Measurements from ENCODE around the gene SMG5.

The SMG5 gene

GRCh38 chr1:156262461-156263287 is 20.0 kb downstream of the SMG5 start:
- Histone ChIP-seq H3K9me3 (ENCODE audit: control insufficient read depth, insufficient read depth, low read depth, low read length) (no peaks in the 10 kb centered on the region), H3K36me3 (ENCODE audit: control insufficient read depth in 2 of 2, insufficient read depth in 1 of 2, low read length in 2 of 2) (peaks cover 64 to 97% of the 10 kb centered on the region in 2 experiments), H3K4me1 (ENCODE audit: control insufficient read depth, insufficient read depth, low read length) (no peaks in the 10 kb centered on the region), H3K27ac (ENCODE audit: extremely low read depth, low read depth, low read length) (no peak overlapping the region), H3K4me3 (ENCODE audit: low read depth, low read length) (no peak overlapping the region)
- ChIA-PET POLR2A (interaction anchor here (0.7 to 1.3 kb wide), 2 partner anchors 11 kb away, joined by 3 read pairs; no protein-coding TSS in a partner anchor), CTCF (interaction anchor here (0.8 kb wide), 1 partner anchor 17 kb away, joined by 3 read pairs; no protein-coding TSS in a partner anchor)
- TF ChIP-seq, protein P1, sequence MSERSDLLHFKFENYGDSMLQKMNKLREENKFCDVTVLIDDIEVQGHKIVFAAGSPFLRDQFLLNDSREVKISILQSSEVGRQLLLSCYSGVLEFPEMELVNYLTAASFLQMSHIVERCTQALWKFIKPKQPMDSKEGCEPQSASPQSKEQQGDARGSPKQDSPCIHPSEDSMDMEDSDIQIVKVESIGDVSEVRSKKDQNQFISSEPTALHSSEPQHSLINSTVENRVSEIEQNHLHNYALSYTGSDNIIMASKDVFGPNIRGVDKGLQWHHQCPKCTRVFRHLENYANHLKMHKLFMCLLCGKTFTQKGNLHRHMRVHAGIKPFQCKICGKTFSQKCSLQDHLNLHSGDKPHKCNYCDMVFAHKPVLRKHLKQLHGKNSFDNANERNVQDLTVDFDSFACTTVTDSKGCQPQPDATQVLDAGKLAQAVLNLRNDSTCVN (tag by site-specific recombination; optimal IDR thresholded peaks at IDR 0.05): no peak
- TF ChIP-seq KLF1 (tag by site-specific recombination; IDR thresholded peaks at IDR 0.05): 0 out of 2 replicates have a peak, but pooled peaks have one; percentile 23

DNA sequence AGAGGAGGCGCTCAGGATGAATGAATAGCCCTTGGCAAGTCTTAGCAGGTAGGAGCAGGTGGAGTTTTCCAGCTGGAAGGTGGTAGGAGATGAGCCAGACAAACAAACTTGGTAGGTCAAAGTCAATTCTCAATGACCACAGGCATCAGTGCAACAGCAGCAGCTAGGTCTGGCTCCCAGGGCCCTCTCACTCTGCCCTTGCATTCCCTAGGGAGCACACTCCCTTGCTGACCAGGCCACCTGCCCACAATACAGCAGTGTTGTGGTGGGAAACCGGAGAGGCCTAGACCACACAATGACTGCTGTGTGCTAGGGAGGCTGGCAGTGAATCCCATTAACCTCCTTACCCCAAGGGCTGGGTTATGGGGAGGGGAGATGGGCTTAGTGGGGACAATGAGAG is 21.7 kb downstream of the SMG5 start:
- TF ChIP-seq ZNF585B (tag by site-specific recombination; IDR thresholded peaks at IDR 0.05) (no peak), GLIS1 (tag by site-specific recombination; IDR thresholded peaks at IDR 0.05) (no peak), ZNF214 (tag by site-specific recombination; IDR thresholded peaks at IDR 0.05; ENCODE audit: borderline replicate concordance) (no peak), GLI2 (tag by site-specific recombination; IDR thresholded peaks at IDR 0.05; ENCODE audit: borderline replicate concordance, low read depth) (no peak), ZNF555 (tag by site-specific recombination; conservative IDR thresholded peaks at IDR 0.05) (no peak), ZNF830 (tag by site-specific recombination; IDR thresholded peaks at IDR 0.05; ENCODE audit: low read depth) (no peak), ZNF600 (tag by site-specific recombination; IDR thresholded peaks at IDR 0.05) (no peak), KLF16 (tag by site-specific recombination; IDR thresholded peaks at IDR 0.05) (no peak), ZSCAN4 (tag by site-specific recombination; IDR thresholded peaks at IDR 0.05) (no peak), ZNF529 (tag by site-specific recombination; IDR thresholded peaks at IDR 0.05; ENCODE audit: insufficient replicate concordance) (no peak), ZNF571 (tag by site-specific recombination; IDR thresholded peaks at IDR 0.05) (no peak), TCF7L2 (IDR thresholded peaks at IDR 0.05; ENCODE audit: borderline replicate concordance, low read depth, low read length) (no peak), ZNF121 (tag by site-specific recombination; IDR thresholded peaks at IDR 0.05) (no peak), ZBTB8A (tag by site-specific recombination; IDR thresholded peaks at IDR 0.05) (no peak), ZBTB17 (tag by site-specific recombination; IDR thresholded peaks at IDR 0.05) (no peak), ZBTB20 (tag by site-specific recombination; IDR thresholded peaks at IDR 0.05) (no peak), ZNF341 (tag by site-specific recombination; IDR thresholded peaks at IDR 0.05; ENCODE audit: low read depth) (no peak), ZNF747 (tag by site-specific recombination; IDR thresholded peaks at IDR 0.05) (no peak), ZNF2 (tag by site-specific recombination; IDR thresholded peaks at IDR 0.05) (no peak)
- TF ChIP-seq, protein P2, sequence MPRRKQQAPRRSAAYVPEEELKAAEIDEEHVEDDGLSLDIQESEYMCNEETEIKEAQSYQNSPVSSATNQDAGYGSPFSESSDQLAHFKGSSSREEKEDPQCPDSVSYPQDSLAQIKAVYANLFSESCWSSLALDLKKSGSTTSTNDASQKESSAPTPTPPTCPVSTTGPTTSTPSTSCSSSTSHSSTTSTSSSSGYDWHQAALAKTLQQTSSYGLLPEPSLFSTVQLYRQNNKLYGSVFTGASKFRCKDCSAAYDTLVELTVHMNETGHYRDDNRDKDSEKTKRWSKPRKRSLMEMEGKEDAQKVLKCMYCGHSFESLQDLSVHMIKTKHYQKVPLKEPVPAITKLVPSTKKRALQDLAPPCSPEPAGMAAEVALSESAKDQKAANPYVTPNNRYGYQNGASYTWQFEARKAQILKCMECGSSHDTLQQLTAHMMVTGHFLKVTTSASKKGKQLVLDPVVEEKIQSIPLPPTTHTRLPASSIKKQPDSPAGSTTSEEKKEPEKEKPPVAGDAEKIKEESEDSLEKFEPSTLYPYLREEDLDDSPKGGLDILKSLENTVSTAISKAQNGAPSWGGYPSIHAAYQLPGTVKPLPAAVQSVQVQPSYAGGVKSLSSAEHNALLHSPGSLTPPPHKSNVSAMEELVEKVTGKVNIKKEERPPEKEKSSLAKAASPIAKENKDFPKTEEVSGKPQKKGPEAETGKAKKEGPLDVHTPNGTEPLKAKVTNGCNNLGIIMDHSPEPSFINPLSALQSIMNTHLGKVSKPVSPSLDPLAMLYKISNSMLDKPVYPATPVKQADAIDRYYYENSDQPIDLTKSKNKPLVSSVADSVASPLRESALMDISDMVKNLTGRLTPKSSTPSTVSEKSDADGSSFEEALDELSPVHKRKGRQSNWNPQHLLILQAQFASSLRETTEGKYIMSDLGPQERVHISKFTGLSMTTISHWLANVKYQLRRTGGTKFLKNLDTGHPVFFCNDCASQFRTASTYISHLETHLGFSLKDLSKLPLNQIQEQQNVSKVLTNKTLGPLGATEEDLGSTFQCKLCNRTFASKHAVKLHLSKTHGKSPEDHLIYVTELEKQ (tag by site-specific recombination; IDR thresholded peaks at IDR 0.05; ENCODE audit: borderline replicate concordance): no peak
- Histone ChIP-seq H3K36me3 (ENCODE audit: control insufficient read depth in 2 of 2, insufficient read depth in 1 of 2, low read length in 2 of 2) (peaks cover 55 to 96% of the 10 kb centered on the region in 2 experiments), H3K4me3 (ENCODE audit: low read depth, low read length) (no peak overlapping the region), H3K9me3 (ENCODE audit: control insufficient read depth, insufficient read depth, low read depth, low read length) (no peaks in the 10 kb centered on the region), H3K27ac (ENCODE audit: extremely low read depth, low read depth, low read length) (no peak overlapping the region), H3K4me1 (ENCODE audit: control insufficient read depth, insufficient read depth, low read length) (no peaks in the 10 kb centered on the region)
- POLR2A ChIA-PET: no interaction called here
- CTCF ChIA-PET: interaction anchor here (1.1 kb wide), 1 partner anchor 29 kb away, joined by 3 read pairs; no protein-coding TSS in a partner anchor

All from HEK293 (cell line).